Spinal cord (tissue), 10 donors: ENCODE data around the gene SLC1A7. TPM values are rescaled to one million over a fixed set of nuclear protein-coding genes. Genes with fewer than 3 reads are reported as not detected.

Experiments used
- DNase-seq, 6 donors: peaks; one replicate each; pipeline versions ENCODE4 v3.0.0 to v3.0.0-alpha.2; 2013 to 2015; ENCODE audit warnings: low spot score in 6 of 6, low read depth in 4 of 6
- H3K27ac ChIP-seq: one replicate; pipeline ENCODE4 v1.5.1; 2013; ENCODE audit warnings: low read depth, low read length, control low read depth
- H3K27me3 ChIP-seq: one replicate; pipeline ENCODE4 v1.6.1; 2013; ENCODE audit warnings: low read length; ENCODE audit not compliant: control insufficient read depth, insufficient read depth
- H3K36me3 ChIP-seq: one replicate; pipeline ENCODE4 v1.6.1; 2013; ENCODE audit warnings: low read length; ENCODE audit not compliant: control insufficient read depth, insufficient read depth
- H3K4me1 ChIP-seq: one replicate; pipeline ENCODE4 v1.6.1; 2013; ENCODE audit warnings: low read length; ENCODE audit not compliant: control insufficient read depth, insufficient read depth
- H3K4me3 ChIP-seq: one replicate; pipeline ENCODE4 v1.5.1; 2013; ENCODE audit warnings: low read depth, low read length, control low read depth
- H3K9me3 ChIP-seq: one replicate; pipeline ENCODE4 v1.6.1; 2013; ENCODE audit warnings: low read length; ENCODE audit not compliant: control insufficient read depth, insufficient read depth
- WGBS: methylation state at CpG from one replicate; pipeline ENCODE4 v1.1.5; 2013; ENCODE audit warnings: missing lambda C conversion rate; ENCODE audit not compliant: insufficient coverage; 5-methylcytosine and 5-hydroxymethylcytosine counted together
- polyA plus RNA-seq, 2 donors: library from polyadenylated mRNA; unstranded; fragments of 120-200 nt; gene quantifications; one replicate each; pipeline ENCODE4 v1.2.1, GENCODE V29; 2013; ENCODE audit not compliant: insufficient read length in 2 of 2
- total RNA-seq, 2 donors: library from RNA; depleted of rRNA in 1 of 2; stranded (reverse); fragments of 120-200 nt in 1 of 2; fragments of >200 nt in 1 of 2; gene quantifications; one replicate each; pipeline versions ENCODE4 v1.2.3 to v1.2.4, GENCODE V29; 2013 to 2014
- donor health status: healthy.

The SLC1A7 gene
- total and polyA plus RNA-seq, 4 donors = 0.06 to 0.48 (median 0.11) TPM; not detected in 1

- no peak for DNase-seq
- no peaks in the 10 kb centered on the region for H3K27me3 ChIP-seq
- 93% methylated on average over 2 of the region's 8 CpGs for WGBS
- no peaks in the 10 kb centered on the region for H3K4me1 ChIP-seq
- no peak overlapping the region for H3K27ac ChIP-seq
- peaks cover 2% of the 10 kb centered on the region for H3K9me3 ChIP-seq
- H3K4me3 ChIP-seq = no peak overlapping the region
- no peaks in the 10 kb centered on the region for H3K36me3 ChIP-seq
Observed at GRCh38 chr1:53138991-53139884, 3.2 kb downstream of the SLC1A7 start.

GRCh38 chr1:53137729-53138128 lies 4.7 kb downstream of the SLC1A7 start:
- H3K9me3 ChIP-seq = peaks cover 2% of the 10 kb centered on the region
- H3K36me3 ChIP-seq = no peaks in the 10 kb centered on the region
- no peak overlapping the region for H3K27ac ChIP-seq
- no peaks in the 10 kb centered on the region for H3K4me1 ChIP-seq
- H3K4me3 ChIP-seq = no peak overlapping the region
- no CpG with 5 or more reads among the region's 1 CpG for WGBS
- DNase-seq = no peak
- no peaks in the 10 kb centered on the region for H3K27me3 ChIP-seq

GRCh38 chr1:53135735-53136114 lies 6.7 kb downstream of the SLC1A7 start:
- no peaks in the 10 kb centered on the region for H3K4me1 ChIP-seq
- DNase-seq = no peak
- H3K4me3 ChIP-seq = no peak overlapping the region
- H3K27ac ChIP-seq = no peak overlapping the region
- H3K9me3 ChIP-seq = peaks cover 2% of the 10 kb centered on the region
- H3K36me3 ChIP-seq = no peaks in the 10 kb centered on the region
- H3K27me3 ChIP-seq = no peaks in the 10 kb centered on the region
- no CpG with 5 or more reads among the region's 4 CpGs for WGBS

GRCh38 chr1:53134961-53135734 lies 7.3 kb downstream of the SLC1A7 start:
- 66% methylated on average over 18 of the region's 23 CpGs for WGBS
- H3K4me3 ChIP-seq = no peak overlapping the region
- no peak overlapping the region for H3K27ac ChIP-seq
- H3K4me1 ChIP-seq = peaks cover 2% of the 10 kb centered on the region
- H3K9me3 ChIP-seq = peaks cover 2% of the 10 kb centered on the region
- no peaks in the 10 kb centered on the region for H3K27me3 ChIP-seq
- peak in 2 of 6 donors; percentile 82 to 86 for DNase-seq
- H3K36me3 ChIP-seq = no peaks in the 10 kb centered on the region

GRCh38 chr1:53134042-53134485 lies 8.4 kb downstream of the SLC1A7 start:
- no peaks in the 10 kb centered on the region for H3K27me3 ChIP-seq
- over 99% methylated on average over 7 of the region's 7 CpGs for WGBS
- H3K9me3 ChIP-seq = peaks cover 2% of the 10 kb centered on the region
- no peaks in the 10 kb centered on the region for H3K36me3 ChIP-seq
- DNase-seq = no peak
- H3K27ac ChIP-seq = no peak overlapping the region
- H3K4me1 ChIP-seq = peaks cover 7% of the 10 kb centered on the region
- no peak overlapping the region for H3K4me3 ChIP-seq

GRCh38 chr1:53133261-53134041 lies 9.0 kb downstream of the SLC1A7 start:
- H3K27ac ChIP-seq = no peak overlapping the region
- H3K4me3 ChIP-seq = no peak overlapping the region
- no peaks in the 10 kb centered on the region for H3K36me3 ChIP-seq
- 86% methylated on average over 6 of the region's 9 CpGs for WGBS
- no peaks in the 10 kb centered on the region for H3K27me3 ChIP-seq
- DNase-seq = no peak
- H3K4me1 ChIP-seq = peaks cover 7% of the 10 kb centered on the region
- H3K9me3 ChIP-seq = peaks cover 2% of the 10 kb centered on the region

GRCh38 chr1:53132176-53132575 lies 10.3 kb downstream of the SLC1A7 start:
- Histone ChIP-seq H3K9me3 (no peaks in the 10 kb centered on the region), H3K27me3 (no peaks in the 10 kb centered on the region), H3K27ac (no peak overlapping the region), H3K4me3 (no peak overlapping the region), H3K36me3 (no peaks in the 10 kb centered on the region), H3K4me1 (peaks cover 7% of the 10 kb centered on the region)
- 86% methylated on average over 8 of the region's 8 CpGs for WGBS
- no peak for DNase-seq

GRCh38 chr1:53131590-53131938 lies 10.9 kb downstream of the SLC1A7 start:
- H3K27me3 ChIP-seq = no peaks in the 10 kb centered on the region
- no peak overlapping the region for H3K27ac ChIP-seq
- H3K4me1 ChIP-seq = peaks cover 7% of the 10 kb centered on the region
- WGBS = 87% methylated on average over 2 of the region's 2 CpGs
- no peaks in the 10 kb centered on the region for H3K9me3 ChIP-seq
- no peaks in the 10 kb centered on the region for H3K36me3 ChIP-seq
- no peak for DNase-seq
- no peak overlapping the region for H3K4me3 ChIP-seq

GRCh38 chr1:53130878-53131589 lies 11.4 kb downstream of the SLC1A7 start:
- no peaks in the 10 kb centered on the region for H3K9me3 ChIP-seq
- no peak overlapping the region for H3K27ac ChIP-seq
- 81% methylated on average over 4 of the region's 9 CpGs for WGBS
- no peaks in the 10 kb centered on the region for H3K27me3 ChIP-seq
- peaks cover 7% of the 10 kb centered on the region for H3K4me1 ChIP-seq
- no peak overlapping the region for H3K4me3 ChIP-seq
- DNase-seq = no peak
- no peaks in the 10 kb centered on the region for H3K36me3 ChIP-seq
